ENCODE measurements around the gene KCNJ6.

KCNJ6 gene

GRCh38 chr21:37631319-37632117, 284.7 kb downstream of the KCNJ6 start:
- DNase-seq: no peak

GRCh38 chr21:37630872-37631271, 285.4 kb downstream of the KCNJ6 start:
- DNase-seq: no peak

- no peak for DNase-seq
Observed at GRCh38 chr21:37628362-37628761, 287.9 kb downstream of the KCNJ6 start.

GRCh38 chr21:37627561-37627960, 288.7 kb downstream of the KCNJ6 start:
- no peak for DNase-seq

- peak; percentile 3 for DNase-seq
Observed at GRCh38 chr21:37627074-37627473, 289.2 kb downstream of the KCNJ6 start.

GRCh38 chr21:37626320-37626719, 289.9 kb downstream of the KCNJ6 start:
- no peak for DNase-seq

- no peak for DNase-seq
Observed at GRCh38 chr21:37623689-37624088, 292.6 kb downstream of the KCNJ6 start.

- DNase-seq: no peak
Observed at GRCh38 chr21:37623183-37623582, 293.1 kb downstream of the KCNJ6 start.

GRCh38 chr21:37622755-37623154, 293.5 kb downstream of the KCNJ6 start:
- no peak for DNase-seq

GRCh38 chr21:37620401-37620800, 295.9 kb downstream of the KCNJ6 start:
- no peak for DNase-seq

- DNase-seq: no peak
Observed at GRCh38 chr21:37619464-37619974, 296.7 kb downstream of the KCNJ6 start.

- DNase-seq: no peak
Observed at GRCh38 chr21:37618081-37618480, 298.2 kb downstream of the KCNJ6 start.

- no peak for DNase-seq
Observed at GRCh38 chr21:37615962-37616361, 300.3 kb downstream of the KCNJ6 start.

GRCh38 chr21:37614351-37614875, 301.8 kb downstream of the KCNJ6 start:
- DNase-seq: no peak

- DNase-seq: no peak
Observed at GRCh38 chr21:37607081-37607480, 309.2 kb downstream of the KCNJ6 start.

- DNase-seq: no peak
Observed at GRCh38 chr21:37606549-37606948, 309.7 kb downstream of the KCNJ6 start.

GRCh38 chr21:37605006-37605405, 311.3 kb downstream of the KCNJ6 start:
- DNase-seq: no peak

GRCh38 chr21:37603129-37603528, 313.1 kb downstream of the KCNJ6 start:
- no peak for DNase-seq

- no peak for DNase-seq
Observed at GRCh38 chr21:37601915-37602314, 314.3 kb downstream of the KCNJ6 start.

GRCh38 chr21:37601027-37601426, 315.2 kb downstream of the KCNJ6 start:
- DNase-seq: no peak

- DNase-seq: no peak
Observed at GRCh38 chr21:37595944-37596343, 320.3 kb downstream of the KCNJ6 start.

- no peak for DNase-seq
Observed at GRCh38 chr21:37594472-37594951, 321.7 kb downstream of the KCNJ6 start.

GRCh38 chr21:37593740-37594471, 322.4 kb downstream of the KCNJ6 start:
- DNase-seq: no peak

GRCh38 chr21:37593015-37593414, 323.2 kb downstream of the KCNJ6 start:
- no peak for DNase-seq
